Neural progenitor cell (in vitro differentiated cells): ENCODE measurements around the gene DCP1A.

Experiments used
- EZH2phosphoT487 ChIP-seq: fragments of 200-600 bp; sonication (generic); IDR thresholded peaks from 2 replicates; pipeline ENCODE4 v1.6.1; 2017; ENCODE audit warnings: antibody characterized with exemption
- TF ChIP-seq, protein P1 (sequence below): fragments of 200-600 bp; sonication (generic); IDR thresholded peaks from 2 replicates; pipeline ENCODE4 v1.5.1; 2017; ENCODE audit warnings: antibody characterized with exemption, mild to moderate bottlenecking

DNA sequence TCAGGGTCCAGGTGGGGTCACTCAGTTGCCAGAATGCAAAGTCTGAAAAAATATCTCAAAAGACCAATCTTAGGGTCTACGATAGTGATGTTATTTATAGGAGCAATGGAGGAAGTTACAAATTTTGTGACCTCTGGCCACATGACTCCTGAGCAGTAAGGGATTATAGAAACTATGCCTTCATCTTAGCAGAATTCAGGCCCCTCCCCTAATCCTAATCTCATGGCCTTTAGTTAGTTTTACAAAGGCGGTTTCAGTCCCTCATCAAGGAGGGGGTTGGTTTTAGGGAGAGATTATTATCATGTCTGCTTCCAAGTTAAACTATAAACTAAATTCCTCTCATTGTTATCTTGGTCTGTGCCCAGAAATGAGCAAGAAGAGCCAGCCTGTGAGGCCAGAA, 5.9 kb upstream of the DCP1A start:
- TF ChIP-seq, protein P1, sequence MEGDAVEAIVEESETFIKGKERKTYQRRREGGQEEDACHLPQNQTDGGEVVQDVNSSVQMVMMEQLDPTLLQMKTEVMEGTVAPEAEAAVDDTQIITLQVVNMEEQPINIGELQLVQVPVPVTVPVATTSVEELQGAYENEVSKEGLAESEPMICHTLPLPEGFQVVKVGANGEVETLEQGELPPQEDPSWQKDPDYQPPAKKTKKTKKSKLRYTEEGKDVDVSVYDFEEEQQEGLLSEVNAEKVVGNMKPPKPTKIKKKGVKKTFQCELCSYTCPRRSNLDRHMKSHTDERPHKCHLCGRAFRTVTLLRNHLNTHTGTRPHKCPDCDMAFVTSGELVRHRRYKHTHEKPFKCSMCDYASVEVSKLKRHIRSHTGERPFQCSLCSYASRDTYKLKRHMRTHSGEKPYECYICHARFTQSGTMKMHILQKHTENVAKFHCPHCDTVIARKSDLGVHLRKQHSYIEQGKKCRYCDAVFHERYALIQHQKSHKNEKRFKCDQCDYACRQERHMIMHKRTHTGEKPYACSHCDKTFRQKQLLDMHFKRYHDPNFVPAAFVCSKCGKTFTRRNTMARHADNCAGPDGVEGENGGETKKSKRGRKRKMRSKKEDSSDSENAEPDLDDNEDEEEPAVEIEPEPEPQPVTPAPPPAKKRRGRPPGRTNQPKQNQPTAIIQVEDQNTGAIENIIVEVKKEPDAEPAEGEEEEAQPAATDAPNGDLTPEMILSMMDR = no peak
- TF ChIP-seq EZH2phosphoT487 = no peak
